Peyer's patch (tissue), 4 donors: Measurements from ENCODE around the gene ZNF618.

ENCODE experiments used
- CTCF ChIP-seq, 6 experiments: fragments of 450-650 bp in 4 of 6; fragments of 200-600 bp in 2 of 6; sonication (generic) in 1 of 6; IDR thresholded peaks; one replicate each; pipeline ENCODE4 v1.5.1; 2017 to 2019; ENCODE audit warnings: antibody characterized with exemption in 6 of 6, mild to moderate bottlenecking in 3 of 6, moderate library complexity in 1 of 6
- POLR2A ChIP-seq, 2 donors: fragments of 450-650 bp; IDR thresholded peaks; one replicate each; pipeline ENCODE4 v1.5.1; 2017; ENCODE audit warnings: antibody characterized with exemption in 2 of 2, mild to moderate bottlenecking in 2 of 2, moderate library complexity in 2 of 2

GRCh38 chr9:114093761-114094505 is 217.8 kb downstream of the ZNF618 start:
- no peak for TF ChIP-seq CTCF (IDR thresholded peaks at IDR 0.05)
- TF ChIP-seq POLR2A (IDR thresholded peaks at IDR 0.05), result no peak
